Esophagus muscularis mucosa (tissue), 4 donors: ENCODE data around the gene IGIP. TPM values are rescaled to one million over a fixed set of nuclear protein-coding genes. Genes with fewer than 3 reads are reported as not detected.
A peak's percentile ranks its signal among the peaks of the same experiment; 100 is the strongest.

Experiments
- DNase-seq: peaks from one replicate; pipeline ENCODE4 v3.0.0-alpha.2; 2017; ENCODE audit errors: extremely low spot score
- H3K27ac ChIP-seq, 4 donors: fragments of 200-600 bp; sonication (generic); replicated peaks in 1 of 4; 1 replicate in 3 of 4; 2 replicates in 1 of 4; pipeline ENCODE4 v1.5.1; 2016 to 2019; ENCODE audit warnings: mild to moderate bottlenecking in 1 of 4
- H3K27me3 ChIP-seq, 4 donors: fragments of 200-600 bp; sonication (generic); one replicate each; pipeline versions ENCODE4 v1.5.1 to v1.6.0; 2016 to 2019
- H3K36me3 ChIP-seq, 4 donors: fragments of 200-600 bp; sonication (generic); one replicate each; pipeline ENCODE4 v1.5.1; 2016 to 2019
- H3K4me1 ChIP-seq, 4 donors: fragments of 200-600 bp; sonication (generic); one replicate each; pipeline ENCODE4 v1.5.1; 2016 to 2019
- H3K4me3 ChIP-seq, 4 donors: fragments of 200-600 bp; sonication (generic); 1 replicate in 2 of 4; 2 replicates in 2 of 4; pipeline ENCODE4 v1.5.1; 2016 to 2019; ENCODE audit warnings: mild to moderate bottlenecking in 4 of 4, moderate library complexity in 1 of 4
- H3K9me3 ChIP-seq, 4 donors: fragments of 200-600 bp; sonication (generic); 1 replicate in 3 of 4; 2 replicates in 1 of 4; pipeline ENCODE4 v1.5.1; 2016 to 2019
- CTCF ChIP-seq, 3 experiments: fragments of 200-600 bp in 2 of 3; fragments of 450-650 bp in 1 of 3; sonication (generic) in 2 of 3; IDR thresholded peaks; one replicate each; pipeline ENCODE4 v1.5.1; 2017 to 2019; ENCODE audit warnings: antibody characterized with exemption in 3 of 3, mild to moderate bottlenecking in 2 of 3, moderate library complexity in 1 of 3
- EP300 ChIP-seq: sonication (generic); formaldehyde crosslinking; IDR thresholded peaks from one replicate; pipeline ENCODE4 v1.6.1; 2017; ENCODE audit warnings: antibody characterized with exemption
- POLR2A ChIP-seq: fragments of 450-650 bp; IDR thresholded peaks from one replicate; pipeline ENCODE4 v1.6.1; 2017; ENCODE audit warnings: antibody characterized with exemption, moderate library complexity, mild to moderate bottlenecking, low read depth
- POLR2AphosphoS5 ChIP-seq, 2 donors: sonication (generic); formaldehyde crosslinking; IDR thresholded peaks; one replicate each; pipeline ENCODE4 v1.6.1; 2017; ENCODE audit warnings: antibody characterized with exemption in 2 of 2
- WGBS: methylation state at CpG from one replicate; pipeline ENCODE4 v1.1.5; 2018; 5-methylcytosine and 5-hydroxymethylcytosine counted together
- intact Hi-C: fragments of 100-400 bp; cut with DNase I; formaldehyde crosslinking; loops from one replicate; pipeline ENCODE4 v1.15.1; 2023
- total RNA-seq, 4 donors: library from RNA; depleted of rRNA; stranded (reverse); fragments of >200 nt; gene quantifications; one replicate each; pipeline versions ENCODE4 v1.1.0 to v1.2.1, GENCODE V29; 2016

IGIP gene
- total RNA-seq, 4 donors from 2014 or later, result 17.6 to 31.9 (median 27.3) TPM

DNA sequence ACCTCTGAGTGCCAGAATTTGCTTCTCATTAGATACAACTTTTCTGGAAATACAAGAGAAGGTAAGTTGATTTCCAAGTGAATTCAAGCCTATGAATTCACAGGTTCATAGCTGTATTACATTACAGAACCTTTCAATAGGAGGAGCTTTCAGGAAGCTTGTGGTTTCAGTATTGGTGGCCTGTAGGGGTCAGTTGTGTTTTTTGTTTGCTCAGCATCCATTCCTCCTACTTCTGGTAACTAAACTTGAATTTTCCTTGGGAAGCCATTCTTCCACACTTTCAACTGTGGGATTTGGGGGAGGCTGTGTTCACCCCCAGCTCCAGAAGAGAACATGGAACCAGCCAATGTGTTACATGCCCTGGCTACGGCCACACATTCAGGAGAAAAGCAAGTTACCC lies 43.7 kb downstream of the IGIP start:
- H3K4me1 ChIP-seq, result peaks cover 2 to 5% (median 2%) of the 10 kb centered on the region in 4 donors
- DNase-seq, result no peak
- no peaks in the 10 kb centered on the region for H3K9me3 ChIP-seq
- intact Hi-C loops, result no loop called here
- H3K36me3 ChIP-seq, result peaks cover 0 to 11% (median 0%) of the 10 kb centered on the region in 4 donors
- H3K4me3 ChIP-seq, result no peak overlapping the region
- TF ChIP-seq POLR2A, result no peak
- TF ChIP-seq POLR2AphosphoS5 (IDR thresholded peaks at IDR 0.05), result no peak
- TF ChIP-seq CTCF (IDR thresholded peaks at IDR 0.05), result no peak
- no peak for TF ChIP-seq EP300
- no peaks in the 10 kb centered on the region for H3K27me3 ChIP-seq
- WGBS, result 100% methylated on average over 1 of the region's 1 CpG
- no peak overlapping the region for H3K27ac ChIP-seq

GRCh38 chr5:140172483-140172882 lies 46.7 kb downstream of the IGIP start:
- Histone ChIP-seq H3K4me1 (peaks cover 21 to 24% (median 23%) of the 10 kb centered on the region in 4 donors), H3K4me3 (no peak overlapping the region), H3K27me3 (no peaks in the 10 kb centered on the region), H3K36me3 (peaks cover 0 to 8% (median 0%) of the 10 kb centered on the region in 4 donors), H3K9me3 (no peaks in the 10 kb centered on the region), H3K27ac (no peak overlapping the region)
- TF ChIP-seq POLR2AphosphoS5 (IDR thresholded peaks at IDR 0.05), result no peak
- TF ChIP-seq POLR2A, result no peak
- TF ChIP-seq CTCF (IDR thresholded peaks at IDR 0.05), result no peak
- TF ChIP-seq EP300, result no peak
- DNase-seq, result no peak
- WGBS, result 94% methylated on average over 2 of the region's 2 CpGs
- intact Hi-C loops, result loop anchor here (10.0 kb wide), 1 partner anchor 182 kb away; no protein-coding TSS in a partner anchor

GRCh38 chr5:140174014-140174413 lies 48.3 kb downstream of the IGIP start:
- Histone ChIP-seq H3K27ac (peak overlapping the region; percentile 93 to 99 (median 98)), H3K27me3 (no peaks in the 10 kb centered on the region), H3K36me3 (peaks cover 0 to 5% (median 0%) of the 10 kb centered on the region in 4 donors), H3K4me3 (no peak overlapping the region), H3K9me3 (no peaks in the 10 kb centered on the region), H3K4me1 (peaks cover 28 to 39% (median 38%) of the 10 kb centered on the region in 4 donors)
- WGBS, result 97% methylated on average over 2 of the region's 2 CpGs
- intact Hi-C loops, result loop anchor here (10.0 kb wide), 1 partner anchor 181 kb away; no protein-coding TSS in a partner anchor
- no peak for DNase-seq
- TF ChIP-seq POLR2A (no peak), POLR2AphosphoS5 (IDR thresholded peaks at IDR 0.05) (no peak), EP300 (no peak), CTCF (IDR thresholded peaks at IDR 0.05) (no peak)

DNA sequence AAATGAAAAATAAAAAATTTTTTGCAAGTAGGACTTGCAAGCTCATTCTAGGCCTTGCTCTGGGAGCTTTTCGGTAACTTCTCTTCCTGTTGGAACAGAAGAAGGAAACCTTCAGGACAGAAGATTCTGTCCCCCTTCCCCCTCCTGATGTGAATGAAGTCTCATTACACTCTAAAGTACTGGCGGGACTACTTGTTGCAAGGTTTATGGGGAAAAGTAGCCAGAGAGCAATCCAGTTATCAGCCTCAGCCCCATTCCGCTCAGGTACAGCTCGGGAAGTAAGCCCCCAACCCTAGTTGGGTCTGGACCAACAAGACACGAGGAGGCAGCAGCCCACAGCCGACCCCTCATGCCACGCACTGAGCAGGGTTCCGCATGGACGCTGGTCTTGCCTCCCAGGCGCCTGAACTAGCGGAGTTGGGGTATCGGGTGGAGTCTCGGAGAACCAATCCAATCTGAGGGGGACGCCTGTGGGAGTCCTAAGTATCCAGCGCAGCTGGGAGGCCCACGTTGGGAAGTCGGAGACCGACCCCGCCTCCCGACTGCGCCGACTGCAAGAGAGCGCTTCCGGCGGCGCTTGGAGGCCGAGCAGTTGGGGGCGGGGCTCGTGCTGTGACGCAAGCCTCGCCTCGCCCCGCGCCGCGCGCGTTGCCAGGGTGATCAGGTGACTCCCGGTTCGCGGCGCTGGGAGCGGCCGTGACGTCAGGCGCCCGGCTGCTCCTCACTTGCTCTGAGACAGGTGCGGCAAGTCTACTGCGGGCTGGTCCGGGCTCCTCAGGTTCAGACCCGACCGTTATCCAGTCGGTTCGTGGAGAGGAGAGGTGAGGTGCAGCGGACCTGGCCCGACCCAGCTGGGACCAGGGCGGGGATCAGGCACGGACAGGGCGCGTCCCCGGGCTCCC lies 49.0 kb downstream of the IGIP start, which contains the start of gene CYSTM1:
Gene CYSTM1 (plus strand): TSS at position 724 of the 902 bp plus-strand sequence. CDS start 19,278 bp downstream, outside the sequence.
- Histone ChIP-seq H3K4me3 (peak within 1 kb of the TSS; percentile 74 to 98 (median 90)), H3K27me3 (no peaks in the 10 kb centered on the region), H3K4me1 (peaks cover 28 to 45% (median 44%) of the 10 kb centered on the region in 4 donors), H3K36me3 (peaks cover 0 to 5% (median 0%) of the 10 kb centered on the region in 4 donors), H3K9me3 (no peaks in the 10 kb centered on the region), H3K27ac (peak within 1 kb of the TSS; percentile 93 to 99 (median 98))
- peak; percentile 98 for DNase-seq
- intact Hi-C loops, result loop anchor here (10.0 kb wide), 1 partner anchor 180 kb away; no protein-coding TSS in a partner anchor
- TF ChIP-seq EP300 (no peak), CTCF (IDR thresholded peaks at IDR 0.05) (peak in 1 of 3 experiments; percentile 26), POLR2AphosphoS5 (IDR thresholded peaks at IDR 0.05) (peak; percentile 98 to 99), POLR2A (peak; percentile 84)
- WGBS, result 5% methylated on average over 32 of the region's 61 CpGs
